ENCODE measurements around the gene IGF1R.

DNA sequence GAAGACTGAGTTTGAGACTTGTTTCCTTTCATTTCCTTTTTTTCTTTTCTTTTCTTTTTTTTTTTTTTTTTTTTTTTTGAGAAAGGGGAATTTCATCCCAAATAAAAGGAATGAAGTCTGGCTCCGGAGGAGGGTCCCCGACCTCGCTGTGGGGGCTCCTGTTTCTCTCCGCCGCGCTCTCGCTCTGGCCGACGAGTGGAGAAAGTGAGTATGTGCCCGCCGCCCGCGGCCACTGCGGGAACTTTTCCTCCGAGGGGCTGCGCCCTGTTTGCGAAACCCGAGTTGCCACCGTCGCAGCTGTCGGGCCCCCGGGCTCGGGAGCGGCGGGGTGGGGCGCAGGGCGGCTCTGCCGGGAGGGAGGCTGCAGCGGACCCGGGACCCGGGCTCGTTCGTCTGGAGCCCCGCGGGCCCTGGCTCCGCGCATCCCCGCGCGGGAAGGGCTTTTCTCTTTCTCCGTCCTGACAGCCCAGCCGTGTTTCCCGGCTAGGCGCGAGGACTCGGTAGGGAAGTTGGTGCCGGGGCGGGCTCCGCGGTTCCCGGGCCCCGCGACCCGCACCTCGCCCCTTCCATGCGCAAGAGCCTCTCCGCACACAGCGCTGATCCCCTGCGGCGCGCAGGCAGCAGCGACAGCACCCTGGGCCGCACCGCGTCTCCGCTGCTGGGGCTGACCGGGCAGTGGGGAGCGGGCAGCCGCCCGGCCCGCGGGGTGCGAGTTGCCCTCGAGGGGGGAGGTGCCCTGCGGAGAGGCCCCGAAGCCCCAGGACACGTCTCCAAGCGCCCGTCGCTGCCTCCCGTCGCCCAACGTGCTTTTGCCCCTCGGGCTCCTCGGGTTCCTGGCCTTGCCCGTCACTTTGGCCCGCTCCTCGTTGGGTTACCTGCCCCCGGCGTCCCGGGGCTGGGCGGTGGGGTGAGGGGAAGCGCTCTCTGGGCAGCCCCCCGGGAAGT, 1.4 kb downstream of the IGF1R start:
- TF ChIP-seq ZBTB4 (CRISPR knock-in tag; IDR thresholded peaks at IDR 0.05; ENCODE audit: borderline replicate concordance) (no peak), IKZF1 (IDR thresholded peaks at IDR 0.05) (no peak), ZNF513 (CRISPR knock-in tag; conservative IDR thresholded peaks at IDR 0.05) (no peak), RFX3 (CRISPR knock-in tag; IDR thresholded peaks at IDR 0.05) (no peak), REST (IDR thresholded peaks at IDR 0.05; ENCODE audit: borderline replicate concordance in 1 of 2, low read depth in 1 of 2, low read length in 2 of 2) (no peak), JUNB (CRISPR knock-in tag; IDR thresholded peaks at IDR 0.05; ENCODE audit: borderline replicate concordance) (no peak)
- TF ChIP-seq, protein P1, sequence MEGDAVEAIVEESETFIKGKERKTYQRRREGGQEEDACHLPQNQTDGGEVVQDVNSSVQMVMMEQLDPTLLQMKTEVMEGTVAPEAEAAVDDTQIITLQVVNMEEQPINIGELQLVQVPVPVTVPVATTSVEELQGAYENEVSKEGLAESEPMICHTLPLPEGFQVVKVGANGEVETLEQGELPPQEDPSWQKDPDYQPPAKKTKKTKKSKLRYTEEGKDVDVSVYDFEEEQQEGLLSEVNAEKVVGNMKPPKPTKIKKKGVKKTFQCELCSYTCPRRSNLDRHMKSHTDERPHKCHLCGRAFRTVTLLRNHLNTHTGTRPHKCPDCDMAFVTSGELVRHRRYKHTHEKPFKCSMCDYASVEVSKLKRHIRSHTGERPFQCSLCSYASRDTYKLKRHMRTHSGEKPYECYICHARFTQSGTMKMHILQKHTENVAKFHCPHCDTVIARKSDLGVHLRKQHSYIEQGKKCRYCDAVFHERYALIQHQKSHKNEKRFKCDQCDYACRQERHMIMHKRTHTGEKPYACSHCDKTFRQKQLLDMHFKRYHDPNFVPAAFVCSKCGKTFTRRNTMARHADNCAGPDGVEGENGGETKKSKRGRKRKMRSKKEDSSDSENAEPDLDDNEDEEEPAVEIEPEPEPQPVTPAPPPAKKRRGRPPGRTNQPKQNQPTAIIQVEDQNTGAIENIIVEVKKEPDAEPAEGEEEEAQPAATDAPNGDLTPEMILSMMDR (CRISPR knock-in tag; IDR thresholded peaks at IDR 0.05): no peak
